ENCODE data around the gene GRIK4.

DNA sequence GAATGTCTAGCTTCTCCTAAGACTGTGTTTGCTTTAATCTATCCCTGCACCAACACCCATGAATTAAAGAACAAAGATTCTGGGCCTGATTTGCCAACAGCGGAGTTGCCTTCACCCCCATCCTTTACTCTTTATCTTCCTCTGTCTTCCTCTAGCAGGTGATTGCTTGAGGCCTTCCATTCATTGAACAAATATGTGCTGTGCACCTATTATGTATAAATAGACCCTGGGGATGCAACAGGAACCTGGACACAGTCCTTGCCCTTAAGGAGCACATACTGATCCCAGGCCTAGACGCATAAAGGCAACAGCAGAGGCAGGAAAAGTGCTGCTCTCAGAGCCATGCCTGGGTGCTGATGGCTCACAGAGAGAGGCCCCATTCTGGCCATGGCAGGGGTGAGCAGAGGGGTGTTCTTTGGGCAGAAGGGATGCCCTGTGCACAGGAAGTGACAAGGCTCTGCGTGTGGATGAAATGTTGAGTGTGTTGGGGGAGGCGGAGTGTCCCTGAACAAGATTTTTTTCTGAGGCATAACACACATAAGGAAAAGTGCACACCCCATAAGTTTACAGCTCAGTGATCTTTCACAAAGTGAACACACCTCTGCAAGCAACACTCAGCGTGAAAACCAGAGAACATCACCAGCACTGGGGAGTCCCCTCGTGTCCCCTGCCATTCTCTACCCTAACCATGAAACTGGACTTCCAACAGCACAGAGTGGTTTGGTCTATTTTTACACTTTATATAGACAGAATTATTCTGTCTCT lies 145.9 kb downstream of the GRIK4 start:
- TF ChIP-seq, protein P1, sequence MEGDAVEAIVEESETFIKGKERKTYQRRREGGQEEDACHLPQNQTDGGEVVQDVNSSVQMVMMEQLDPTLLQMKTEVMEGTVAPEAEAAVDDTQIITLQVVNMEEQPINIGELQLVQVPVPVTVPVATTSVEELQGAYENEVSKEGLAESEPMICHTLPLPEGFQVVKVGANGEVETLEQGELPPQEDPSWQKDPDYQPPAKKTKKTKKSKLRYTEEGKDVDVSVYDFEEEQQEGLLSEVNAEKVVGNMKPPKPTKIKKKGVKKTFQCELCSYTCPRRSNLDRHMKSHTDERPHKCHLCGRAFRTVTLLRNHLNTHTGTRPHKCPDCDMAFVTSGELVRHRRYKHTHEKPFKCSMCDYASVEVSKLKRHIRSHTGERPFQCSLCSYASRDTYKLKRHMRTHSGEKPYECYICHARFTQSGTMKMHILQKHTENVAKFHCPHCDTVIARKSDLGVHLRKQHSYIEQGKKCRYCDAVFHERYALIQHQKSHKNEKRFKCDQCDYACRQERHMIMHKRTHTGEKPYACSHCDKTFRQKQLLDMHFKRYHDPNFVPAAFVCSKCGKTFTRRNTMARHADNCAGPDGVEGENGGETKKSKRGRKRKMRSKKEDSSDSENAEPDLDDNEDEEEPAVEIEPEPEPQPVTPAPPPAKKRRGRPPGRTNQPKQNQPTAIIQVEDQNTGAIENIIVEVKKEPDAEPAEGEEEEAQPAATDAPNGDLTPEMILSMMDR (conservative IDR thresholded peaks at IDR 0.05; ENCODE audit: low read depth, low read length) = no peak
- no peak for TF ChIP-seq CEBPB (IDR thresholded peaks at IDR 0.05; ENCODE audit: low read depth, low read length)
- TF ChIP-seq POLR2A (IDR thresholded peaks at IDR 0.05; ENCODE audit: low read depth, low read length) = no peak
- no peak for TF ChIP-seq RAD21 (IDR thresholded peaks at IDR 0.05; ENCODE audit: low read length)
- TF ChIP-seq, protein P2, sequence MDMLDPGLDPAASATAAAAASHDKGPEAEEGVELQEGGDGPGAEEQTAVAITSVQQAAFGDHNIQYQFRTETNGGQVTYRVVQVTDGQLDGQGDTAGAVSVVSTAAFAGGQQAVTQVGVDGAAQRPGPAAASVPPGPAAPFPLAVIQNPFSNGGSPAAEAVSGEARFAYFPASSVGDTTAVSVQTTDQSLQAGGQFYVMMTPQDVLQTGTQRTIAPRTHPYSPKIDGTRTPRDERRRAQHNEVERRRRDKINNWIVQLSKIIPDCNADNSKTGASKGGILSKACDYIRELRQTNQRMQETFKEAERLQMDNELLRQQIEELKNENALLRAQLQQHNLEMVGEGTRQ (IDR thresholded peaks at IDR 0.05; ENCODE audit: low read depth, low read length) = no peak
- TF ChIP-seq SMC3 (IDR thresholded peaks at IDR 0.05; ENCODE audit: low read depth, low read length) = no peak
- no peak for TF ChIP-seq MAFK (IDR thresholded peaks at IDR 0.05; ENCODE audit: low read depth, low read length)
- TF ChIP-seq NFE2L2 (IDR thresholded peaks at IDR 0.05; ENCODE audit: low read depth, low read length) = no peak
- no peak for TF ChIP-seq RCOR1 (IDR thresholded peaks at IDR 0.05; ENCODE audit: insufficient replicate concordance, low read length)
- TF ChIP-seq FOS (IDR thresholded peaks at IDR 0.05; ENCODE audit: low read depth, low read length) = no peak
